ENCODE results near the gene FOXP2. TPM values are rescaled to one million over a fixed set of nuclear protein-coding genes. Genes with fewer than 3 reads are reported as not detected.
A peak's percentile ranks its signal among the peaks of the same experiment; 100 is the strongest.

The FOXP2 gene
- total RNA-seq, 6 experiments from 2014 or later = 0.02 to 0.41 (median 0.20) TPM

DNA sequence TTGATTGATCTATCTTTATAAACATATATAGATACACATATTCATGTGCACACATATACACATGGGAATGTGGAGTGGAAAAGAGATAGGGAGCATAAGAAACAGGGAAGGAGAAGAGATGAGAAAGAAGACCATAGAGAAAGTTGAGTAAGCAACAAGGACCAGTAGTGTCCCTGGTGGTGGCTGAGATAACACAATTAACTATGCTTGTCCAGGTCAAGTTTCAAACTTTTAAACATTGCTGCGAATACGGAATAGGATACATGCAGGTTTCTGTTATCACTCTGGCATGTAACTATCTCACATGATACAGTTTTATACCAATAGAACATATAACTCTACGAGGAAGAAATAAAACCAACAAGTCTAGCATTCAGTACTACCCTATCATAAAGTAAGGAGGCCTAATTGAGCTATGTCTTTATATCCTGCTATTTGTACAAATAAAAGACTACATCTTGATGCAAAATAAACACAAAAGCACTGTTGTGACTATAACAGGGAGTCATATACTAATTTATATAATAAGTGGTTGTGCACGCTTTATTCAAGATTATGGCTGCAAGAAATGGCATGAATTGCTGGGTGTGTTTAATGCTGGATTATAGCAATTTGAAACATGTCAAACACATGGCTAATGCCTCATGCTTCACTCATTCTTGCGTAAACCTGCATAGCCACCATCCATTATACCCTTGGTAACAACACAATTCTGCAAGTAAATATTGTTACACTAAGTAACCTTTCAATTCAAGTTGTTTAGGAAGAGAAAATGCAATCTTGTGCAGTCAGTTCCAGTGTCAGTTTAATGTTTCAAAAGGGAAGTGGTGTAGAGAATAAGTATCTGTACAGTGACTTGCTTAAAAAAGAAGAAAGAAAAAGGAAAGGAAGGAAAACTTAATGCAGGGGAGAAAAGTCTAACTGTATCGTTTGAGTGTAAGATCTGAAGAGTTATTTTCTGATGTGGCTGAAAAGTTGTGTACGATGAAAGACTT lies 8.2 kb downstream of the FOXP2 start:
- H3K36me3 Mint-ChIP-seq (ENCODE audit: low read depth) = no peaks in the 10 kb centered on the region
- no peaks in the 10 kb centered on the region for H3K4me1 Mint-ChIP-seq (ENCODE audit: low read depth)
- TF ChIP-seq, protein P1, sequence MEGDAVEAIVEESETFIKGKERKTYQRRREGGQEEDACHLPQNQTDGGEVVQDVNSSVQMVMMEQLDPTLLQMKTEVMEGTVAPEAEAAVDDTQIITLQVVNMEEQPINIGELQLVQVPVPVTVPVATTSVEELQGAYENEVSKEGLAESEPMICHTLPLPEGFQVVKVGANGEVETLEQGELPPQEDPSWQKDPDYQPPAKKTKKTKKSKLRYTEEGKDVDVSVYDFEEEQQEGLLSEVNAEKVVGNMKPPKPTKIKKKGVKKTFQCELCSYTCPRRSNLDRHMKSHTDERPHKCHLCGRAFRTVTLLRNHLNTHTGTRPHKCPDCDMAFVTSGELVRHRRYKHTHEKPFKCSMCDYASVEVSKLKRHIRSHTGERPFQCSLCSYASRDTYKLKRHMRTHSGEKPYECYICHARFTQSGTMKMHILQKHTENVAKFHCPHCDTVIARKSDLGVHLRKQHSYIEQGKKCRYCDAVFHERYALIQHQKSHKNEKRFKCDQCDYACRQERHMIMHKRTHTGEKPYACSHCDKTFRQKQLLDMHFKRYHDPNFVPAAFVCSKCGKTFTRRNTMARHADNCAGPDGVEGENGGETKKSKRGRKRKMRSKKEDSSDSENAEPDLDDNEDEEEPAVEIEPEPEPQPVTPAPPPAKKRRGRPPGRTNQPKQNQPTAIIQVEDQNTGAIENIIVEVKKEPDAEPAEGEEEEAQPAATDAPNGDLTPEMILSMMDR (IDR thresholded peaks at IDR 0.05) = peak; percentile 38
- no peaks in the 10 kb centered on the region for H3K27me3 Mint-ChIP-seq (ENCODE audit: insufficient read depth)
- H3K4me3 Mint-ChIP-seq = no peak overlapping the region
- no peak for DNase-seq
- H3K9me3 Mint-ChIP-seq = no peaks in the 10 kb centered on the region
- H3K27ac Mint-ChIP-seq = no peak overlapping the region

DNA sequence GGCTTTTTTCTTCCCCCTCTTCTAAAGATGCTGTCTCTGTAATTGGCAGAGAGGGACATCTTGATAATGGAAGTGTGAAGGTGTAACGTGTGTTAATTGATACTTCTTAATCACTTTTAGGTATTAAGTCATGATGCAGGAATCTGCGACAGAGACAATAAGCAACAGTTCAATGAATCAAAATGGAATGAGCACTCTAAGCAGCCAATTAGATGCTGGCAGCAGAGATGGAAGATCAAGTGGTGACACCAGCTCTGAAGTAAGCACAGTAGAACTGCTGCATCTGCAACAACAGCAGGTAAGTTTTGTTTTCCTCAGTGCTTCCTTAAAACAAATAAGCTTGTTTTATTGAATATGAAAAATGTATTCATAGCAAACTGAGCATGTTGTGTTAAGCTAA lies 11.8 kb downstream of the FOXP2 start:
- no peak overlapping the region for H3K27ac Mint-ChIP-seq
- H3K27me3 Mint-ChIP-seq (ENCODE audit: insufficient read depth) = no peaks in the 10 kb centered on the region
- no peak overlapping the region for H3K4me3 Mint-ChIP-seq
- TF ChIP-seq, protein P1 (IDR thresholded peaks at IDR 0.05) = no peak
- no peak for DNase-seq
- no peaks in the 10 kb centered on the region for H3K4me1 Mint-ChIP-seq (ENCODE audit: low read depth)
- no peaks in the 10 kb centered on the region for H3K9me3 Mint-ChIP-seq
- H3K36me3 Mint-ChIP-seq (ENCODE audit: low read depth) = no peaks in the 10 kb centered on the region

DNA sequence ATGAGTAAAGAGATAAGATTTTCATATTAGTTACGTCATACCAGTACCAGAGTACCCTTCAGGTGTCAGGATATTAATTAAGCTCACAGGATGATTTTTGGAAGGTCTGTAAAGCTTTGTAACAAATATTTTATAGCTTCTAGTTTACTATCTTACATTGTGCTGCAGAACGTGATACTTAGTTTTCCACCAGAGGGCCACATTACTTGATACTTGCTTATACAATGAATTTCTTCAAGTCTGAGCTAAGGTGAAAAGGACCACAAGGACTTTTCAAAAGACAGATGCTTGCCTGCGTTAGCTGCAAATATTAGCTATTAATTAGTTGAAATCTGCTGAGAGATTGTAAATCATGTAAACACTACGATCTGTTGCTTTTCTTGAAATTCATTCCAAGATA lies 12.2 kb downstream of the FOXP2 start:
- H3K4me3 Mint-ChIP-seq = no peak overlapping the region
- TF ChIP-seq, protein P1 (IDR thresholded peaks at IDR 0.05) = peak; percentile 64
- H3K9me3 Mint-ChIP-seq = no peaks in the 10 kb centered on the region
- H3K4me1 Mint-ChIP-seq (ENCODE audit: low read depth) = no peaks in the 10 kb centered on the region
- no peak overlapping the region for H3K27ac Mint-ChIP-seq
- no peaks in the 10 kb centered on the region for H3K36me3 Mint-ChIP-seq (ENCODE audit: low read depth)
- peak; percentile 10 for DNase-seq
- H3K27me3 Mint-ChIP-seq (ENCODE audit: insufficient read depth) = no peaks in the 10 kb centered on the region

DNA sequence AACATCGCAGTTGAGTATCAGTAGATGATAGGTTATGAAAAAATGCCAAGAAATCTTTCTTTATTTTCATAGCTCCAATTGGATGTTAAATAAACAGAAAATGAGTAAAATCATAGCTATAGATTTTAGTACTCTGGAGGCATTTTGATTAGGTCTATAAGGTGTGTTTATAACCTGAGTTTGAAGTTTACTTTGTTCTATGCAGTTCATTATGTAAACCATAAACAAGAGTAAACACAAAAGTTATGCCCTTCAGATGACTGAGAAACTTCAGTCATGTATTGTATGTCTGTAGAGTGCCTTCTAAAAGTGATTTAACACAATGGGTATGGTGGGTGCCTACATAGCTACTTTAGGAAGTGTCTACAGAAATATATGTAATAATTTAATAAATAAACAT lies 13.6 kb downstream of the FOXP2 start:
- DNase-seq = no peak
- H3K27ac Mint-ChIP-seq = no peak overlapping the region
- H3K9me3 Mint-ChIP-seq = no peaks in the 10 kb centered on the region
- no peak overlapping the region for H3K4me3 Mint-ChIP-seq
- no peaks in the 10 kb centered on the region for H3K4me1 Mint-ChIP-seq (ENCODE audit: low read depth)
- TF ChIP-seq, protein P1 (IDR thresholded peaks at IDR 0.05) = no peak
- H3K27me3 Mint-ChIP-seq (ENCODE audit: insufficient read depth) = no peaks in the 10 kb centered on the region
- no peaks in the 10 kb centered on the region for H3K36me3 Mint-ChIP-seq (ENCODE audit: low read depth)

GRCh38 chr7:114431189-114431588 lies 16.6 kb downstream of the FOXP2 start:
- no peak overlapping the region for H3K4me3 Mint-ChIP-seq
- no peak overlapping the region for H3K27ac Mint-ChIP-seq
- H3K36me3 Mint-ChIP-seq (ENCODE audit: low read depth) = no peaks in the 10 kb centered on the region
- TF ChIP-seq, protein P1 (IDR thresholded peaks at IDR 0.05) = no peak
- H3K27me3 Mint-ChIP-seq (ENCODE audit: insufficient read depth) = peaks cover 2% of the 10 kb centered on the region
- DNase-seq = no peak
- H3K9me3 Mint-ChIP-seq = peaks cover 6% of the 10 kb centered on the region
- H3K4me1 Mint-ChIP-seq (ENCODE audit: low read depth) = no peaks in the 10 kb centered on the region
